ENCODE data around the gene IGF2.

DNA sequence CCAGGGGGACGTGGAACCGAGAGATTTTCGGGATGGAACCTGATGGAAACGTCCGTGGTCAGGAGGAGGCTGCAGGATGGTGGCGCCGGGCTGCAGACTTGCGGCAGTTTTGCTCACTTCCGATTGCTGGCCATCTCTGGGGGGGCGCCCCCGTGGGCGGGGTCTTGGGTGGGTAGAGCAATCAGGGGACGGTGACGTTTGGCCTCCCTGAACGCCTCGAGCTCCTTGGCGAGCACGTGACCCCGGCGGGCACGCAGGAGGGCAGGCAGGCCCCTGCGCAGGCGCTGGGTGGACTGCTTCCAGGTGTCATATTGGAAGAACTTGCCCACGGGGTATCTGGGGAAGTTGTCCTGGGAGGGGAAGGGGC, 6.3 kb downstream of the IGF2 start:
- TF ChIP-seq, protein P1, sequence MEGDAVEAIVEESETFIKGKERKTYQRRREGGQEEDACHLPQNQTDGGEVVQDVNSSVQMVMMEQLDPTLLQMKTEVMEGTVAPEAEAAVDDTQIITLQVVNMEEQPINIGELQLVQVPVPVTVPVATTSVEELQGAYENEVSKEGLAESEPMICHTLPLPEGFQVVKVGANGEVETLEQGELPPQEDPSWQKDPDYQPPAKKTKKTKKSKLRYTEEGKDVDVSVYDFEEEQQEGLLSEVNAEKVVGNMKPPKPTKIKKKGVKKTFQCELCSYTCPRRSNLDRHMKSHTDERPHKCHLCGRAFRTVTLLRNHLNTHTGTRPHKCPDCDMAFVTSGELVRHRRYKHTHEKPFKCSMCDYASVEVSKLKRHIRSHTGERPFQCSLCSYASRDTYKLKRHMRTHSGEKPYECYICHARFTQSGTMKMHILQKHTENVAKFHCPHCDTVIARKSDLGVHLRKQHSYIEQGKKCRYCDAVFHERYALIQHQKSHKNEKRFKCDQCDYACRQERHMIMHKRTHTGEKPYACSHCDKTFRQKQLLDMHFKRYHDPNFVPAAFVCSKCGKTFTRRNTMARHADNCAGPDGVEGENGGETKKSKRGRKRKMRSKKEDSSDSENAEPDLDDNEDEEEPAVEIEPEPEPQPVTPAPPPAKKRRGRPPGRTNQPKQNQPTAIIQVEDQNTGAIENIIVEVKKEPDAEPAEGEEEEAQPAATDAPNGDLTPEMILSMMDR (IDR thresholded peaks at IDR 0.05; ENCODE audit: low read depth, low read length) = no peak
- TF ChIP-seq, protein P2, sequence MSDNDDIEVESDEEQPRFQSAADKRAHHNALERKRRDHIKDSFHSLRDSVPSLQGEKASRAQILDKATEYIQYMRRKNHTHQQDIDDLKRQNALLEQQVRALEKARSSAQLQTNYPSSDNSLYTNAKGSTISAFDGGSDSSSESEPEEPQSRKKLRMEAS (IDR thresholded peaks at IDR 0.05; ENCODE audit: low read depth, low read length) = no peak
